Liver (tissue), 9 donors: ENCODE data around the gene THAP2. TPM values are rescaled to one million over a fixed set of nuclear protein-coding genes. Genes with fewer than 3 reads are reported as not detected.
"Not testable (repeated sequence)": the region's sequence is repeated elsewhere in the genome, so short reads cannot be mapped to it uniquely, and the experiment has no call there.

Experiments
- DNase-seq: peaks from one replicate; pipeline ENCODE4 v3.0.0-alpha.2; 2017; ENCODE audit warnings: low spot score
- H3K27ac ChIP-seq, 2 donors: one replicate each; pipeline ENCODE4 v1.7.0; 2013; ENCODE audit warnings: inconsistent platforms in 2 of 2, low read length in 2 of 2, control low read depth in 1 of 2, low read depth in 1 of 2, mild to moderate bottlenecking in 1 of 2
- H3K27me3 ChIP-seq, 4 donors: one replicate each; pipeline versions ENCODE4 v1.6.1 to v1.7.0; 2013; ENCODE audit warnings: low read length in 3 of 4, inconsistent platforms in 1 of 4, mild to moderate bottlenecking in 1 of 4, moderate library complexity in 1 of 4; ENCODE audit not compliant: control insufficient read depth in 4 of 4, insufficient read depth in 4 of 4
- H3K36me3 ChIP-seq, 4 donors: one replicate each; pipeline versions ENCODE4 v1.6.1 to v1.7.0; 2013; ENCODE audit warnings: low read length in 3 of 4, mild to moderate bottlenecking in 3 of 4, low read depth in 1 of 4, moderate library complexity in 1 of 4; ENCODE audit not compliant: control insufficient read depth in 4 of 4, insufficient read depth in 3 of 4
- H3K4me1 ChIP-seq, 4 donors: one replicate each; pipeline versions ENCODE4 v1.6.1 to v1.7.0; 2013; ENCODE audit warnings: low read length in 3 of 4, mild to moderate bottlenecking in 3 of 4, moderate library complexity in 1 of 4; ENCODE audit not compliant: control insufficient read depth in 4 of 4, insufficient read depth in 4 of 4
- H3K4me3 ChIP-seq, 3 donors: one replicate each; pipeline versions ENCODE4 v1.6.1 to v1.7.0; 2013; ENCODE audit warnings: low read length in 3 of 3, control low read depth in 1 of 3, low read depth in 1 of 3, mild to moderate bottlenecking in 1 of 3
- H3K9ac ChIP-seq, 2 donors: one replicate each; pipeline ENCODE4 v1.7.0; 2013; ENCODE audit warnings: low read length in 2 of 2, mild to moderate bottlenecking in 2 of 2, moderate library complexity in 2 of 2, control low read depth in 1 of 2, low read depth in 1 of 2
- H3K9me3 ChIP-seq, 4 donors: one replicate each; pipeline versions ENCODE4 v1.6.1 to v1.7.0; 2013; ENCODE audit warnings: low read length in 3 of 4; ENCODE audit not compliant: control insufficient read depth in 4 of 4
- ATF3 ChIP-seq: IDR thresholded peaks from 2 replicates; pipeline ENCODE4 v1.6.1; 2016; ENCODE audit warnings: antibody characterized with exemption
- EGR1 ChIP-seq, 2 donors: IDR thresholded peaks; 2 replicates each; pipeline ENCODE4 v1.6.1; 2016 to 2018; ENCODE audit warnings: antibody characterized with exemption in 2 of 2, low read depth in 2 of 2
- HNF4A ChIP-seq, 2 donors: conservative IDR thresholded peaks; 2 replicates each; pipeline ENCODE4 v1.6.1; 2016; ENCODE audit warnings: antibody characterized with exemption in 2 of 2, mild to moderate bottlenecking in 2 of 2
- HNF4G ChIP-seq: IDR thresholded peaks from 2 replicates; pipeline ENCODE4 v1.6.1; 2016; ENCODE audit warnings: antibody characterized with exemption
- RAD21 ChIP-seq, 2 donors: IDR thresholded peaks; 2 replicates each; pipeline ENCODE4 v1.6.1; 2016; ENCODE audit warnings: antibody characterized with exemption in 2 of 2, mild to moderate bottlenecking in 2 of 2
- REST ChIP-seq: IDR thresholded peaks from 2 replicates; pipeline ENCODE4 v1.6.1; 2016; ENCODE audit warnings: antibody characterized with exemption, mild to moderate bottlenecking
- RXRA ChIP-seq, 2 donors: IDR thresholded peaks; 2 replicates each; pipeline ENCODE4 v1.6.1; 2017 to 2018; ENCODE audit warnings: antibody characterized with exemption in 2 of 2, mild to moderate bottlenecking in 1 of 2
- SP1 ChIP-seq: IDR thresholded peaks from 2 replicates; pipeline ENCODE4 v1.6.1; 2018; ENCODE audit warnings: antibody characterized with exemption, mild to moderate bottlenecking
- WGBS: extraction: QIAGEN DNeasy Blood & Tissue Kit; methylation state at CpG from one replicate; pipeline ENCODE4 v1.1.7; 2013; 5-methylcytosine and 5-hydroxymethylcytosine counted together
- polyA plus RNA-seq, 2 donors: library from polyadenylated mRNA; stranded (reverse) in 1 of 2; unstranded in 1 of 2; fragments of 200-250 nt in 1 of 2; fragments of >200 nt in 1 of 2; fragmentation: Nextera tagmentation in 1 of 2; extraction: Ambion mirVana in 1 of 2; gene quantifications; one replicate each; pipeline versions ENCODE4 v1.2.1 to v1.2.3, GENCODE V29; 2013 to 2015
- total RNA-seq, 2 donors: library from RNA; depleted of rRNA; stranded (reverse); fragments of >200 nt; gene quantifications; one replicate each; pipeline ENCODE4 v1.2.3, GENCODE V29; 2014
- donor health status: healthy.
- donor health status: healthy.
- donor health status: healthy.
- donor health status: healthy.
- donor health status: healthy.

THAP2 gene
- total and polyA plus RNA-seq, 4 donors = 0.82 to 2.5 (median 1.5) TPM

GRCh38 chr12:71694099-71694820 is 30.2 kb downstream of the THAP2 start:
- no peaks in the 10 kb centered on the region for H3K27me3 ChIP-seq
- H3K27ac ChIP-seq = peak overlapping the region in 1 of 2 donors; percentile 54
- no peaks in the 10 kb centered on the region for H3K9me3 ChIP-seq
- TF ChIP-seq RXRA (IDR thresholded peaks at IDR 0.05) = peak in 1 of 2 donors; percentile 13
- TF ChIP-seq SP1 = peak; percentile 56
- TF ChIP-seq HNF4G = peak; percentile 42
- TF ChIP-seq RAD21 (IDR thresholded peaks at IDR 0.05) = no peak
- TF ChIP-seq HNF4A (conservative IDR thresholded peaks at IDR 0.05) = peak; percentile 68 to 88
- H3K4me3 ChIP-seq = no peak overlapping the region
- no peak overlapping the region for H3K9ac ChIP-seq
- H3K36me3 ChIP-seq = peaks cover 2 to 11% (median 8%) of the 10 kb centered on the region in 4 donors
- 96% methylated on average over 1 of the region's 1 CpG for WGBS
- DNase-seq = no peak
- peaks cover 2 to 20% (median 11%) of the 10 kb centered on the region in 4 donors for H3K4me1 ChIP-seq

DNA sequence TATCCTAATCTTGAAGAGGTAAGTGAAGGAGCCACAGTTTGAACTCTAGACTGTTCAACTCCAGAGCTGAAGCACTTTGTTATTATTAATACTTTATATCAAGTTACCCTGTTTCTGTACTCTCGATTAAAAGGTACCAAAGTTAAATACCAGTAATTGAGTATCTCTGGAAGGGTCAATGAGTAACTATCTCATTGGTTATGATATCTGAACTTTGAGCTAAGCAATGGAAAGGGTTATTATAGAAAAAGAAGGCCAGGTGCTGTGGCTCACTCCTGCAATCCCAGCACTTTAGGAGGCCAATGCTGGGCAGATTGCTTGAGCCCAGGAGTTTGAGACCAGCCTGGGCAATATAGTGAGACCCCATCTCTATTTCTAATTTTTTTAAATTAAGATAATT is 31.7 kb downstream of the THAP2 start:
- DNase-seq = no peak
- WGBS = 28% methylated on average over 1 of the region's 1 CpG
- H3K36me3 ChIP-seq = peaks cover 4 to 13% (median 12%) of the 10 kb centered on the region in 4 donors
- H3K4me3 ChIP-seq = no peak overlapping the region
- no peak overlapping the region for H3K27ac ChIP-seq
- TF ChIP-seq ATF3 = no peak
- peak; percentile 33 to 86 for TF ChIP-seq HNF4A (conservative IDR thresholded peaks at IDR 0.05)
- TF ChIP-seq RAD21 (IDR thresholded peaks at IDR 0.05) = no peak
- TF ChIP-seq RXRA (IDR thresholded peaks at IDR 0.05) = peak in 1 of 2 donors; percentile 26
- peak; percentile 63 for TF ChIP-seq SP1
- peak; percentile 30 for TF ChIP-seq HNF4G
- TF ChIP-seq EGR1 (IDR thresholded peaks at IDR 0.05; ENCODE audit: low read depth in 2 of 2) = no peak
- TF ChIP-seq REST = no peak
- peaks cover 2 to 20% (median 11%) of the 10 kb centered on the region in 4 donors for H3K4me1 ChIP-seq
- H3K9ac ChIP-seq = no peak overlapping the region
- no peaks in the 10 kb centered on the region for H3K9me3 ChIP-seq
- no peaks in the 10 kb centered on the region for H3K27me3 ChIP-seq

DNA sequence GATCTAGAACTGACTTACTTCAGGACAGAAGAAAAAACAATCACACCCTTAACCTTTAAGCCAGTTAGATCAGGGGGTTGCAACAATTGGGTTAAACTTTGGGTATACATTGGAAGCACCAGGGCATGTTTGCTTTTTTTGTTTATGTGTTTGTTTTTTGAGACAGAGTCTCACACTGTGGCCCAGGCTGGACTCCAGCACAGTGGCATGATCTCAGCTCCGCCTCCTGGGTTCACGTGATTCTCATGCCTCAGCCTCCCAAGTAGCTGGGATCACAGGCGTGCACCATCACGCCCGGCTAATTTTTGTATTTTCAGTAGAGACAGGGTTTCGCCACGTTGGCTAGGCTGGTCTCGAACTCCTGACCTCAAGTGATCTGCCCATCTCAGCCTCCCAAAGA is 38.1 kb downstream of the THAP2 start:
- peaks cover 3 to 16% (median 12%) of the 10 kb centered on the region in 4 donors for H3K36me3 ChIP-seq
- H3K4me1 ChIP-seq, H3K27ac ChIP-seq, H3K9ac ChIP-seq, H3K4me3 ChIP-seq, DNase-seq, H3K9me3 ChIP-seq, H3K27me3 ChIP-seq: not testable (repeated sequence)
- TF ChIP-seq HNF4A (conservative IDR thresholded peaks at IDR 0.05) = peak; percentile 12 to 40
- 88% methylated on average over 8 of the region's 8 CpGs for WGBS
